Hematopoietic multipotent progenitor cell treated with erythropoietin and hydrocortisone succinate and interleukin-3 and kit ligand, for 8 days (in vitro differentiated cells): ENCODE results near the gene CXXC5.
"Not testable (repeated sequence)": the region's sequence is repeated elsewhere in the genome, so short reads cannot be mapped to it uniquely, and the experiment has no call there.

Experiments used
- DNase-seq: peaks from one replicate; pipeline ENCODE4 v3.0.0-alpha.2; 2015

CXXC5 gene

GRCh38 chr5:139713898-139714297, 65.7 kb downstream of the CXXC5 start:
- not testable (repeated sequence) for DNase-seq

- no peak for DNase-seq
Observed at GRCh38 chr5:139717221-139717620, 69.1 kb downstream of the CXXC5 start.

- not testable (repeated sequence) for DNase-seq
Observed at GRCh38 chr5:139718403-139718802, 70.3 kb downstream of the CXXC5 start.

- not testable (repeated sequence) for DNase-seq
Observed at GRCh38 chr5:139719970-139720369, 71.8 kb downstream of the CXXC5 start.

- DNase-seq: no peak
Observed at GRCh38 chr5:139723986-139724587, 75.9 kb downstream of the CXXC5 start.

GRCh38 chr5:139725073-139725830, 77.1 kb downstream of the CXXC5 start:
- DNase-seq: no peak

GRCh38 chr5:139726248-139726647, 78.1 kb downstream of the CXXC5 start:
- no peak for DNase-seq

- not testable (repeated sequence) for DNase-seq
Observed at GRCh38 chr5:139727615-139728014, 79.5 kb downstream of the CXXC5 start.

GRCh38 chr5:139731281-139731680, 83.1 kb downstream of the CXXC5 start:
- no peak for DNase-seq

- no peak for DNase-seq
Observed at GRCh38 chr5:139732019-139732418, 83.9 kb downstream of the CXXC5 start.

- DNase-seq: no peak
Observed at GRCh38 chr5:139733010-139733688, 85.0 kb downstream of the CXXC5 start.
